ENCODE results near the gene MSRB1.

DNA sequence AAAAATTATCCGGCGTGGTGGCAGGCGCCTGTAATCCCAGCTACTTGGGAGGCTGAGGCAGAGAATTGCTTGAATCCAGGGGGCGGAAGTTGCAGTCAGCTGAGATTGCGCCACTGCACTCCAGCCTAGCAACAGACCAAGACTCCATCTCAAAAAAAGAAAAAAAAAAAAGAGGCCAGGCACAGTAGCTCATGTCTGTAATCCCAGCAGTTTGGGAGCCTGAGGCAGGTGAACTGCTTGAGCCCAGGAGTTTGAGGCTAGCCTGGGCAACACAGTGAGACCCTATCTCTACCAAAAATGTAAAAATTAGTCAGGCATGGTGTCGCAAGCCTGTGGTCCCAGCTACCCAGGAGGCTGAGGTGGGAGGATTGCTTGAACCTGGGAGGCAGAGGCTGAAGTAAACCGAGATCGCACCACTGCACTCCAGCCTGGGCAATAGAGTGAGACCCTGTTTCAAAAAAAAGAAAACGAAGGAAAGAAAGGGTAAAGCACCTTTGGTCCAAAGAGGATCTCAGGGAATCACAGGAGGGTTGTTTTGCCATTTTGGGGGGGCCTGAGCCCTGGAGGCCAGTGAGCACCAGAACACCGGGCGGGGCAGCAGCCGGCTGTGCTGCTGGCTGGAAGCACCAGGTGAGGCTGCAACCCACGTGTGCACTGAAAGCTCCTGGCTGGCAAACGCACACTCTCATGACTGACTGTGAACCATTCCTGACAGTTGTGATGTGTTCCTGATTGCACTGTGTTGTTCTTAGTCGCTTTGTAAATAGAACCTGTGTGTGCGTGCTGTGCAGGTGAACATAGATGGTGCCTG lies 43.2 kb downstream of the MSRB1 start:
- no peak for TF ChIP-seq GATA2 (IDR thresholded peaks at IDR 0.05; ENCODE audit: low read depth, low read length)
- no peak for TF ChIP-seq GATA3 (IDR thresholded peaks at IDR 0.05; ENCODE audit: low read depth, low read length)

Measured in SH-SY5Y (cell line).